Transverse colon (tissue), 4 donors: ENCODE data around the gene NBAS. TPM values are rescaled to one million over a fixed set of nuclear protein-coding genes. Genes with fewer than 3 reads are reported as not detected.
"Not testable (repeated sequence)": the region's sequence is repeated elsewhere in the genome, so short reads cannot be mapped to it uniquely, and the experiment has no call there.

ENCODE experiments used
- DNase-seq: peaks from one replicate; pipeline ENCODE4 v3.0.0-alpha.2; 2019
- H3K27ac ChIP-seq, 4 donors: fragments of 200-600 bp; sonication (generic); 2 replicates each; pipeline ENCODE4 v1.5.1; 2016 to 2018; ENCODE audit warnings: inconsistent platforms in 4 of 4
- H3K27me3 ChIP-seq: fragments of 200-600 bp; sonication (generic); 2 replicates; pipeline ENCODE4 v1.5.1; 2017; ENCODE audit warnings: inconsistent platforms
- H3K36me3 ChIP-seq, 4 donors: fragments of 200-600 bp; sonication (generic); 2 replicates each; pipeline ENCODE4 v1.5.1; 2017 to 2019; ENCODE audit warnings: inconsistent platforms in 4 of 4
- H3K4me1 ChIP-seq, 4 donors: fragments of 200-600 bp; sonication (generic); 2 replicates each; pipeline ENCODE4 v1.5.1; 2017 to 2020; ENCODE audit warnings: inconsistent platforms in 4 of 4
- H3K4me3 ChIP-seq, 4 donors: fragments of 200-600 bp; sonication (generic); 1 replicate in 1 of 4; 2 replicates in 3 of 4; pipeline versions ENCODE4 v1.5.1 to v1.6.1; 2017 to 2019; ENCODE audit warnings: inconsistent platforms in 4 of 4
- H3K9me3 ChIP-seq, 2 donors: fragments of 200-600 bp; sonication (generic); 2 replicates each; pipeline ENCODE4 v1.5.1; 2017 to 2019; ENCODE audit warnings: inconsistent platforms in 2 of 2
- CTCF ChIP-seq, 5 experiments: fragments of 200-600 bp in 3 of 5; fragments of 450-650 bp in 2 of 5; sonication (generic) in 3 of 5; IDR thresholded peaks; 1 replicate in 2 of 5; 2 replicates in 3 of 5; pipeline ENCODE4 v1.5.1; 2016 to 2017; ENCODE audit warnings: antibody characterized with exemption in 5 of 5, inconsistent platforms in 3 of 5, mild to moderate bottlenecking in 2 of 5, moderate library complexity in 1 of 5
- EP300 ChIP-seq: sonication (generic); formaldehyde crosslinking; IDR thresholded peaks from one replicate; pipeline ENCODE4 v1.6.1; 2017; ENCODE audit warnings: antibody characterized with exemption, low read depth
- POLR2A ChIP-seq: fragments of 450-650 bp; IDR thresholded peaks from one replicate; pipeline ENCODE4 v1.6.1; 2016; ENCODE audit warnings: antibody characterized with exemption, mild to moderate bottlenecking, moderate library complexity
- POLR2AphosphoS5 ChIP-seq, 3 donors: sonication (generic); formaldehyde crosslinking; IDR thresholded peaks; one replicate each; pipeline ENCODE4 v1.6.1; 2016; ENCODE audit warnings: antibody characterized with exemption in 3 of 3
- WGBS, 2 donors: methylation state at CpG; one replicate each; pipeline ENCODE4 v1.1.5; 2018; ENCODE audit warnings: low coverage in 1 of 2; 5-methylcytosine and 5-hydroxymethylcytosine counted together
- in situ Hi-C, 4 donors: fragments of 200-750 bp; cut with MboI; loops; one replicate each; pipeline versions ENCODE4 v1.15.0 to v1.15.1; 2017; ENCODE audit warnings: low sequenced_read_pairs in 3 of 4, low pct_ligation_motif_present in 1 of 4, low pct_unique_long_range_greater_than_20kb in 1 of 4
- intact Hi-C: fragments of 100-400 bp; cut with DNase I; formaldehyde crosslinking; loops from one replicate; pipeline ENCODE4 v1.15.1; 2023; ENCODE audit warnings: low total_unique reads
- total RNA-seq, 4 donors: library from RNA; depleted of rRNA; stranded (reverse); fragments of >200 nt; gene quantifications; one replicate each; pipeline ENCODE4 v1.1.0, GENCODE V29; 2016

NBAS gene
- total RNA-seq, 4 donors from 2014 or later: 30.6 to 43.2 (median 34.5) TPM

- H3K4me1 ChIP-seq: no peaks in the 10 kb centered on the region
- H3K36me3 ChIP-seq: no peaks in the 10 kb centered on the region
- in situ Hi-C loops: no loop called here
- no peaks in the 10 kb centered on the region for H3K9me3 ChIP-seq
- no peak overlapping the region for H3K4me3 ChIP-seq
- TF ChIP-seq CTCF (IDR thresholded peaks at IDR 0.05) (no peak), POLR2A (no peak), POLR2AphosphoS5 (IDR thresholded peaks at IDR 0.05) (no peak), EP300 (no peak)
- H3K27ac ChIP-seq: no peak overlapping the region
- intact Hi-C loops: no loop called here
- no peak for DNase-seq
- H3K27me3 ChIP-seq: no peaks in the 10 kb centered on the region
Observed at GRCh38 chr2:15220603-15221002, 340.5 kb downstream of the NBAS start.

- intact Hi-C loops (no loop called here), in situ Hi-C loops (no loop called here)
- TF ChIP-seq EP300: no peak
- no peak for TF ChIP-seq POLR2A
- TF ChIP-seq CTCF (IDR thresholded peaks at IDR 0.05): no peak
- no peak for TF ChIP-seq POLR2AphosphoS5 (IDR thresholded peaks at IDR 0.05)
- Histone ChIP-seq H3K4me1 (no peaks in the 10 kb centered on the region), H3K27ac (no peak overlapping the region), H3K4me3 (no peak overlapping the region), H3K27me3 (no peaks in the 10 kb centered on the region), H3K9me3 (no peaks in the 10 kb centered on the region), H3K36me3 (no peaks in the 10 kb centered on the region)
- 96 to 97% methylated on average over 8 to 17 of the region's 17 CpGs for WGBS, 2 donors
- DNase-seq: no peak
Observed at GRCh38 chr2:15218423-15219086, 342.6 kb downstream of the NBAS start.

- TF ChIP-seq CTCF (IDR thresholded peaks at IDR 0.05) (no peak), EP300 (no peak), POLR2AphosphoS5 (IDR thresholded peaks at IDR 0.05) (no peak), POLR2A (no peak)
- in situ Hi-C loops (no loop called here), intact Hi-C loops (no loop called here)
- no peak for DNase-seq
- Histone ChIP-seq H3K4me1 (no peaks in the 10 kb centered on the region), H3K27me3 (no peaks in the 10 kb centered on the region), H3K27ac (no peak overlapping the region), H3K36me3 (peaks cover 0 to 14% (median 0%) of the 10 kb centered on the region in 4 donors), H3K9me3 (no peaks in the 10 kb centered on the region), H3K4me3 (no peak overlapping the region)
- 91 to 93% methylated on average over 6 of the region's 6 CpGs for WGBS, 2 donors
Observed at GRCh38 chr2:15212249-15212648, 348.9 kb downstream of the NBAS start.

DNA sequence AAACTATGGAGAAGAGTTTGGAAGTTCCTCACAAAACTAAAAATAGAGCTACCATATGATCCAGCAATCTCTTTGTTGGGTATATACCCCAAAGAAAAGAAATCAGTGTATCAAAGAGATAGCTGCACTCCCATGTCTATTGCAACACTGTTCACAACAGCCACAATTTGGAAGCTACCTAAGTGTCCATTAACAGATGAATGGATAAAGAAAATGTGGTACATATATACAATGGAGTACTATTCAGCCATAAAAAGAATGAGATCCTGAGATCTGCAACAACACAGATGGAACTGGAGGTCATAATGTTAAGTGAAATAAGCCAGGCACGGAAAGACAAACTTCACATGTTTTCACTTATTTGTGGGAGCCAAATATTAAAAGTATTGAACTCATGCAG lies 350.6 kb downstream of the NBAS start:
- peaks cover 0 to 14% (median 0%) of the 10 kb centered on the region in 4 donors for H3K36me3 ChIP-seq
- H3K9me3 ChIP-seq, H3K27me3 ChIP-seq, H3K4me1 ChIP-seq, H3K4me3 ChIP-seq, intact Hi-C loops, in situ Hi-C loops, DNase-seq, H3K27ac ChIP-seq: not testable (repeated sequence)
- 98 to 100% methylated on average over 1 of the region's 1 CpG for WGBS, 2 donors

DNA sequence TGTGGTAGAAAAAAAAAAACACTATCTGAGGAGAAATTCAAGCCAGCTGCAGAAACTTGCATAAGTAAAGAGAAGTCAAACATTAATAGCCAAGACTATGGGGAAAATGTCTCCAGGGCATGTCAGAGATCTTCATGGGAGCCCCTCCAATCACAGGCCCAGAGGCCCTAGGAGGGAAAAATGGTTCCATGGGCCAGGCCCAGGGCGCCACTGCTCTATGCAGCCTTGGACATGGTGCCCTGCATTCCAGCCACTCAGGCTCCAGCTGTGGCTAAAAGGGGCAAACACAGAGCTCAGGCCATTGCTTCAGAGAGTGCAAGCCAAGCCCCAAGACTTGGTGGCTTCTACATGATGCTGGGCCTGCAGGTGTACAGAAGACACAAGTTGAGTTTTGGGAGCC lies 354.7 kb downstream of the NBAS start:
- DNase-seq: no peak
- no peak overlapping the region for H3K27ac ChIP-seq
- 95% methylated on average over 1 of the region's 1 CpG; no CpG with 5 or more reads in 1 of the 2 donors for WGBS, 2 donors
- intact Hi-C loops: no loop called here
- in situ Hi-C loops: no loop called here
- H3K9me3 ChIP-seq: no peaks in the 10 kb centered on the region
- H3K4me1 ChIP-seq: peaks cover 0 to 10% (median 7%) of the 10 kb centered on the region in 4 donors
- H3K4me3 ChIP-seq: no peak overlapping the region
- H3K27me3 ChIP-seq: no peaks in the 10 kb centered on the region
- peaks cover 0 to under 1% (median 0%) of the 10 kb centered on the region in 4 donors for H3K36me3 ChIP-seq
- TF ChIP-seq POLR2AphosphoS5 (IDR thresholded peaks at IDR 0.05): no peak
- no peak for TF ChIP-seq CTCF (IDR thresholded peaks at IDR 0.05)
- TF ChIP-seq EP300: no peak
- TF ChIP-seq POLR2A: no peak
